ENCODE data around the gene FCHSD2.

GRCh38 chr11:72813740-72814285 lies 328.3 kb downstream of the FCHSD2 start:
- no peak for TF ChIP-seq ATF2 (tag by site-specific recombination; IDR thresholded peaks at IDR 0.05; ENCODE audit: low read depth)
- no peak for TF ChIP-seq ZNF404 (tag by site-specific recombination; IDR thresholded peaks at IDR 0.05)
- TF ChIP-seq, protein P1, sequence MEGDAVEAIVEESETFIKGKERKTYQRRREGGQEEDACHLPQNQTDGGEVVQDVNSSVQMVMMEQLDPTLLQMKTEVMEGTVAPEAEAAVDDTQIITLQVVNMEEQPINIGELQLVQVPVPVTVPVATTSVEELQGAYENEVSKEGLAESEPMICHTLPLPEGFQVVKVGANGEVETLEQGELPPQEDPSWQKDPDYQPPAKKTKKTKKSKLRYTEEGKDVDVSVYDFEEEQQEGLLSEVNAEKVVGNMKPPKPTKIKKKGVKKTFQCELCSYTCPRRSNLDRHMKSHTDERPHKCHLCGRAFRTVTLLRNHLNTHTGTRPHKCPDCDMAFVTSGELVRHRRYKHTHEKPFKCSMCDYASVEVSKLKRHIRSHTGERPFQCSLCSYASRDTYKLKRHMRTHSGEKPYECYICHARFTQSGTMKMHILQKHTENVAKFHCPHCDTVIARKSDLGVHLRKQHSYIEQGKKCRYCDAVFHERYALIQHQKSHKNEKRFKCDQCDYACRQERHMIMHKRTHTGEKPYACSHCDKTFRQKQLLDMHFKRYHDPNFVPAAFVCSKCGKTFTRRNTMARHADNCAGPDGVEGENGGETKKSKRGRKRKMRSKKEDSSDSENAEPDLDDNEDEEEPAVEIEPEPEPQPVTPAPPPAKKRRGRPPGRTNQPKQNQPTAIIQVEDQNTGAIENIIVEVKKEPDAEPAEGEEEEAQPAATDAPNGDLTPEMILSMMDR (tag by site-specific recombination; IDR thresholded peaks at IDR 0.05): no peak
- TF ChIP-seq WT1 (tag by site-specific recombination; IDR thresholded peaks at IDR 0.05): peak; percentile 37; the same call in 1 of the 2 replicates
- TF ChIP-seq ZNF600 (tag by site-specific recombination; IDR thresholded peaks at IDR 0.05): no peak; the same call in 1 of the 2 replicates
- no peak for TF ChIP-seq ZNF558 (tag by site-specific recombination; IDR thresholded peaks at IDR 0.05)
- TF ChIP-seq ZSCAN30 (tag by site-specific recombination; IDR thresholded peaks at IDR 0.05): peak; percentile 64; the same call in 1 of the 2 replicates
- TF ChIP-seq, protein P2, sequence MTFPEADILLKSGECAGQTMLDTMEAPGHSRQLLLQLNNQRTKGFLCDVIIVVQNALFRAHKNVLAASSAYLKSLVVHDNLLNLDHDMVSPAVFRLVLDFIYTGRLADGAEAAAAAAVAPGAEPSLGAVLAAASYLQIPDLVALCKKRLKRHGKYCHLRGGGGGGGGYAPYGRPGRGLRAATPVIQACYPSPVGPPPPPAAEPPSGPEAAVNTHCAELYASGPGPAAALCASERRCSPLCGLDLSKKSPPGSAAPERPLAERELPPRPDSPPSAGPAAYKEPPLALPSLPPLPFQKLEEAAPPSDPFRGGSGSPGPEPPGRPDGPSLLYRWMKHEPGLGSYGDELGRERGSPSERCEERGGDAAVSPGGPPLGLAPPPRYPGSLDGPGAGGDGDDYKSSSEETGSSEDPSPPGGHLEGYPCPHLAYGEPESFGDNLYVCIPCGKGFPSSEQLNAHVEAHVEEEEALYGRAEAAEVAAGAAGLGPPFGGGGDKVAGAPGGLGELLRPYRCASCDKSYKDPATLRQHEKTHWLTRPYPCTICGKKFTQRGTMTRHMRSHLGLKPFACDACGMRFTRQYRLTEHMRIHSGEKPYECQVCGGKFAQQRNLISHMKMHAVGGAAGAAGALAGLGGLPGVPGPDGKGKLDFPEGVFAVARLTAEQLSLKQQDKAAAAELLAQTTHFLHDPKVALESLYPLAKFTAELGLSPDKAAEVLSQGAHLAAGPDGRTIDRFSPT (tag by site-specific recombination; IDR thresholded peaks at IDR 0.05): no peak
- no peak for TF ChIP-seq ZNF274 (IDR thresholded peaks at IDR 0.05; ENCODE audit: low read length)
- no peak for TF ChIP-seq ZNF274 (tag by site-specific recombination; IDR thresholded peaks at IDR 0.05; ENCODE audit: borderline replicate concordance)
- TF ChIP-seq, protein P3, sequence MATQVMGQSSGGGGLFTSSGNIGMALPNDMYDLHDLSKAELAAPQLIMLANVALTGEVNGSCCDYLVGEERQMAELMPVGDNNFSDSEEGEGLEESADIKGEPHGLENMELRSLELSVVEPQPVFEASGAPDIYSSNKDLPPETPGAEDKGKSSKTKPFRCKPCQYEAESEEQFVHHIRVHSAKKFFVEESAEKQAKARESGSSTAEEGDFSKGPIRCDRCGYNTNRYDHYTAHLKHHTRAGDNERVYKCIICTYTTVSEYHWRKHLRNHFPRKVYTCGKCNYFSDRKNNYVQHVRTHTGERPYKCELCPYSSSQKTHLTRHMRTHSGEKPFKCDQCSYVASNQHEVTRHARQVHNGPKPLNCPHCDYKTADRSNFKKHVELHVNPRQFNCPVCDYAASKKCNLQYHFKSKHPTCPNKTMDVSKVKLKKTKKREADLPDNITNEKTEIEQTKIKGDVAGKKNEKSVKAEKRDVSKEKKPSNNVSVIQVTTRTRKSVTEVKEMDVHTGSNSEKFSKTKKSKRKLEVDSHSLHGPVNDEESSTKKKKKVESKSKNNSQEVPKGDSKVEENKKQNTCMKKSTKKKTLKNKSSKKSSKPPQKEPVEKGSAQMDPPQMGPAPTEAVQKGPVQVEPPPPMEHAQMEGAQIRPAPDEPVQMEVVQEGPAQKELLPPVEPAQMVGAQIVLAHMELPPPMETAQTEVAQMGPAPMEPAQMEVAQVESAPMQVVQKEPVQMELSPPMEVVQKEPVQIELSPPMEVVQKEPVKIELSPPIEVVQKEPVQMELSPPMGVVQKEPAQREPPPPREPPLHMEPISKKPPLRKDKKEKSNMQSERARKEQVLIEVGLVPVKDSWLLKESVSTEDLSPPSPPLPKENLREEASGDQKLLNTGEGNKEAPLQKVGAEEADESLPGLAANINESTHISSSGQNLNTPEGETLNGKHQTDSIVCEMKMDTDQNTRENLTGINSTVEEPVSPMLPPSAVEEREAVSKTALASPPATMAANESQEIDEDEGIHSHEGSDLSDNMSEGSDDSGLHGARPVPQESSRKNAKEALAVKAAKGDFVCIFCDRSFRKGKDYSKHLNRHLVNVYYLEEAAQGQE (tag by site-specific recombination; IDR thresholded peaks at IDR 0.05): peak; percentile 46; the same call in 1 of the 2 replicates
- TF ChIP-seq ZBTB7A (tag by site-specific recombination; IDR thresholded peaks at IDR 0.05; ENCODE audit: low read depth): 0 out of 2 replicates have a peak, but pooled peaks have one; percentile 29
- TF ChIP-seq ZNF335 (tag by site-specific recombination; conservative IDR thresholded peaks at IDR 0.05): 0 out of 2 replicates have a peak, but pooled peaks have one; percentile 64
- TF ChIP-seq ZEB2 (tag by site-specific recombination; IDR thresholded peaks at IDR 0.05): no peak

Data from HEK293 (cell line).